ENCODE measurements around the gene SMC5. TPM values are rescaled to one million over a fixed set of nuclear protein-coding genes. Genes with fewer than 3 reads are reported as not detected.

The SMC5 gene
- total and polyA plus RNA-seq, 2 of the 13 experiments (the other 11 are each of a cell fraction or from before 2014, with no cell fraction given) = 7.2 to 26.7 TPM

DNA sequence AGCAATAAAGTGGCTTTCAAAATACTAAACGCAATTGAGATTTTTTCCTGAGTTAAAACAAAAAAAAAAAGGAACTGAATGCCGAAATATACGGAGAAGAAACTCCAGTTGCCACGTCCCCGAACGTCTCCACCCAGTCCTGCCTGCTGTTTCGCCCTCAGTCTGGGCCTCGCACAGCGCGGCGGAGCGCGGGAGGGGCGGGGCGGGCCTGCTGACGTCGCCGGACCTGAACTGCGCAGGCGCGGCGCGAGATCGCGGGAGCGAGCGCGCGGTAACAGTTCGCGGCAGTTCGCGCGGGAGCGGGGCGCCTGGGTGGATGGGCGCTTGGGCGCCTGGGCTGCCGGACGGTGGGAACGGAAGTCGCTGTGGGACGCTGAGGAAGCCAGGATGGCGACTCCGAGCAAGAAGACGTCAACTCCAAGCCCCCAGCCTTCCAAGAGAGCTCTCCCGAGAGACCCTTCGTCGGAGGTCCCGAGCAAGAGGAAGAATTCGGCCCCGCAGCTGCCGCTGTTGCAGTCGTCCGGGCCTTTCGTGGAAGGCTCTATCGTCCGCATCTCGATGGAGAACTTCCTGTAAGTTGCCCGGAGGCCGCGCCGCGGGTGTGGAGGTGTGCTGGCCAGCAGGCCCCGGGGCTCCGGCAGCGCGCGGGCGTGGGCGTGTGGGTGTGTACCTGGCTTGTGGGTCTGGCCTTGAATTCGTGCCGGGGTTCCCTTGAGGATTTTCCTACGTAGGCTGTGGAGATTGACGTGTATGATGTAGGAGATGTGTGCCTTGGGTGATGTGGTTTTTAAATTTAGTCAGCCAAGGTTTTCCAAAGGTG lies at the start of gene SMC5 (continued):
- TF ChIP-seq, protein P1, sequence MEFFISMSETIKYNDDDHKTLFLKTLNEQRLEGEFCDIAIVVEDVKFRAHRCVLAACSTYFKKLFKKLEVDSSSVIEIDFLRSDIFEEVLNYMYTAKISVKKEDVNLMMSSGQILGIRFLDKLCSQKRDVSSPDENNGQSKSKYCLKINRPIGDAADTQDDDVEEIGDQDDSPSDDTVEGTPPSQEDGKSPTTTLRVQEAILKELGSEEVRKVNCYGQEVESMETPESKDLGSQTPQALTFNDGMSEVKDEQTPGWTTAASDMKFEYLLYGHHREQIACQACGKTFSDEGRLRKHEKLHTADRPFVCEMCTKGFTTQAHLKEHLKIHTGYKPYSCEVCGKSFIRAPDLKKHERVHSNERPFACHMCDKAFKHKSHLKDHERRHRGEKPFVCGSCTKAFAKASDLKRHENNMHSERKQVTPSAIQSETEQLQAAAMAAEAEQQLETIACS (CRISPR knock-in tag; IDR thresholded peaks at IDR 0.05) = peak; percentile 96
- TF ChIP-seq CHD2 (IDR thresholded peaks at IDR 0.05; ENCODE audit: low read depth, low read length) (peak; percentile 94), HCFC1 (IDR thresholded peaks at IDR 0.05; ENCODE audit: low read depth, low read length) (peak; percentile 17; the same call in 1 of the 2 replicates), ZFP36L1 (CRISPR knock-in tag; IDR thresholded peaks at IDR 0.05) (0 out of 2 replicates have a peak, but pooled peaks have one; percentile 62), ZNF431 (CRISPR knock-in tag; IDR thresholded peaks at IDR 0.05; ENCODE audit: borderline replicate concordance, low read depth) (no peak; the same call in 1 of the 2 replicates), POGZ (CRISPR knock-in tag; IDR thresholded peaks at IDR 0.05) (peak; percentile 54; the same call in 1 of the 2 replicates), ZNF766 (CRISPR knock-in tag; IDR thresholded peaks at IDR 0.05; ENCODE audit: borderline replicate concordance) (no peak), POLR2G (IDR thresholded peaks at IDR 0.05; ENCODE audit: low read depth, low read length) (peak; percentile 92), REXO4 (CRISPR knock-in tag; IDR thresholded peaks at IDR 0.05; ENCODE audit: borderline replicate concordance) (no peak; the same call in 1 of the 2 replicates), TOPORS (CRISPR knock-in tag; IDR thresholded peaks at IDR 0.05) (peak; percentile 75; the same call in 1 of the 2 replicates)
- TF ChIP-seq, protein P2, sequence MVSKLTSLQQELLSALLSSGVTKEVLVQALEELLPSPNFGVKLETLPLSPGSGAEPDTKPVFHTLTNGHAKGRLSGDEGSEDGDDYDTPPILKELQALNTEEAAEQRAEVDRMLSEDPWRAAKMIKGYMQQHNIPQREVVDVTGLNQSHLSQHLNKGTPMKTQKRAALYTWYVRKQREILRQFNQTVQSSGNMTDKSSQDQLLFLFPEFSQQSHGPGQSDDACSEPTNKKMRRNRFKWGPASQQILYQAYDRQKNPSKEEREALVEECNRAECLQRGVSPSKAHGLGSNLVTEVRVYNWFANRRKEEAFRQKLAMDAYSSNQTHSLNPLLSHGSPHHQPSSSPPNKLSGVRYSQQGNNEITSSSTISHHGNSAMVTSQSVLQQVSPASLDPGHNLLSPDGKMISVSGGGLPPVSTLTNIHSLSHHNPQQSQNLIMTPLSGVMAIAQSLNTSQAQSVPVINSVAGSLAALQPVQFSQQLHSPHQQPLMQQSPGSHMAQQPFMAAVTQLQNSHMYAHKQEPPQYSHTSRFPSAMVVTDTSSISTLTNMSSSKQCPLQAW (CRISPR knock-in tag; IDR thresholded peaks at IDR 0.05) = peak; percentile 73
- TF ChIP-seq, protein P3, sequence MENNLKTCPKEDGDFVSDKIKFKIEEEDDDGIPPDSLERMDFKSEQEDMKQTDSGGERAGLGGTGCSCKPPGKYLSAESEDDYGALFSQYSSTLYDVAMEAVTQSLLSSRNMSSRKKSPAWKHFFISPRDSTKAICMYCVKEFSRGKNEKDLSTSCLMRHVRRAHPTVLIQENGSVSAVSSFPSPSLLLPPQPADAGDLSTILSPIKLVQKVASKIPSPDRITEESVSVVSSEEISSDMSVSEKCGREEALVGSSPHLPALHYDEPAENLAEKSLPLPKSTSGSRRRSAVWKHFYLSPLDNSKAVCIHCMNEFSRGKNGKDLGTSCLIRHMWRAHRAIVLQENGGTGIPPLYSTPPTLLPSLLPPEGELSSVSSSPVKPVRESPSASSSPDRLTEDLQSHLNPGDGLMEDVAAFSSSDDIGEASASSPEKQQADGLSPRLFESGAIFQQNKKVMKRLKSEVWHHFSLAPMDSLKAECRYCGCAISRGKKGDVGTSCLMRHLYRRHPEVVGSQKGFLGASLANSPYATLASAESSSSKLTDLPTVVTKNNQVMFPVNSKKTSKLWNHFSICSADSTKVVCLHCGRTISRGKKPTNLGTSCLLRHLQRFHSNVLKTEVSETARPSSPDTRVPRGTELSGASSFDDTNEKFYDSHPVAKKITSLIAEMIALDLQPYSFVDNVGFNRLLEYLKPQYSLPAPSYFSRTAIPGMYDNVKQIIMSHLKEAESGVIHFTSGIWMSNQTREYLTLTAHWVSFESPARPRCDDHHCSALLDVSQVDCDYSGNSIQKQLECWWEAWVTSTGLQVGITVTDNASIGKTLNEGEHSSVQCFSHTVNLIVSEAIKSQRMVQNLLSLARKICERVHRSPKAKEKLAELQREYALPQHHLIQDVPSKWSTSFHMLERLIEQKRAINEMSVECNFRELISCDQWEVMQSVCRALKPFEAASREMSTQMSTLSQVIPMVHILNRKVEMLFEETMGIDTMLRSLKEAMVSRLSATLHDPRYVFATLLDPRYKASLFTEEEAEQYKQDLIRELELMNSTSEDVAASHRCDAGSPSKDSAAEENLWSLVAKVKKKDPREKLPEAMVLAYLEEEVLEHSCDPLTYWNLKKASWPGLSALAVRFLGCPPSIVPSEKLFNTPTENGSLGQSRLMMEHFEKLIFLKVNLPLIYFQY (CRISPR knock-in tag; IDR thresholded peaks at IDR 0.05; ENCODE audit: borderline replicate concordance) = peak; percentile 36; the same call in 1 of the 2 replicates
- TF ChIP-seq, protein P4, sequence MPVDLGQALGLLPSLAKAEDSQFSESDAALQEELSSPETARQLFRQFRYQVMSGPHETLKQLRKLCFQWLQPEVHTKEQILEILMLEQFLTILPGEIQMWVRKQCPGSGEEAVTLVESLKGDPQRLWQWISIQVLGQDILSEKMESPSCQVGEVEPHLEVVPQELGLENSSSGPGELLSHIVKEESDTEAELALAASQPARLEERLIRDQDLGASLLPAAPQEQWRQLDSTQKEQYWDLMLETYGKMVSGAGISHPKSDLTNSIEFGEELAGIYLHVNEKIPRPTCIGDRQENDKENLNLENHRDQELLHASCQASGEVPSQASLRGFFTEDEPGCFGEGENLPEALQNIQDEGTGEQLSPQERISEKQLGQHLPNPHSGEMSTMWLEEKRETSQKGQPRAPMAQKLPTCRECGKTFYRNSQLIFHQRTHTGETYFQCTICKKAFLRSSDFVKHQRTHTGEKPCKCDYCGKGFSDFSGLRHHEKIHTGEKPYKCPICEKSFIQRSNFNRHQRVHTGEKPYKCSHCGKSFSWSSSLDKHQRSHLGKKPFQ (CRISPR knock-in tag; IDR thresholded peaks at IDR 0.05; ENCODE audit: insufficient replicate concordance) = peak; percentile 16
- TF ChIP-seq, protein P5, sequence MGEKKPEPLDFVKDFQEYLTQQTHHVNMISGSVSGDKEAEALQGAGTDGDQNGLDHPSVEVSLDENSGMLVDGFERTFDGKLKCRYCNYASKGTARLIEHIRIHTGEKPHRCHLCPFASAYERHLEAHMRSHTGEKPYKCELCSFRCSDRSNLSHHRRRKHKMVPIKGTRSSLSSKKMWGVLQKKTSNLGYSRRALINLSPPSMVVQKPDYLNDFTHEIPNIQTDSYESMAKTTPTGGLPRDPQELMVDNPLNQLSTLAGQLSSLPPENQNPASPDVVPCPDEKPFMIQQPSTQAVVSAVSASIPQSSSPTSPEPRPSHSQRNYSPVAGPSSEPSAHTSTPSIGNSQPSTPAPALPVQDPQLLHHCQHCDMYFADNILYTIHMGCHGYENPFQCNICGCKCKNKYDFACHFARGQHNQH (CRISPR knock-in tag; IDR thresholded peaks at IDR 0.05) = no peak; the same call in 1 of the 2 replicates
- TF ChIP-seq, protein P6, sequence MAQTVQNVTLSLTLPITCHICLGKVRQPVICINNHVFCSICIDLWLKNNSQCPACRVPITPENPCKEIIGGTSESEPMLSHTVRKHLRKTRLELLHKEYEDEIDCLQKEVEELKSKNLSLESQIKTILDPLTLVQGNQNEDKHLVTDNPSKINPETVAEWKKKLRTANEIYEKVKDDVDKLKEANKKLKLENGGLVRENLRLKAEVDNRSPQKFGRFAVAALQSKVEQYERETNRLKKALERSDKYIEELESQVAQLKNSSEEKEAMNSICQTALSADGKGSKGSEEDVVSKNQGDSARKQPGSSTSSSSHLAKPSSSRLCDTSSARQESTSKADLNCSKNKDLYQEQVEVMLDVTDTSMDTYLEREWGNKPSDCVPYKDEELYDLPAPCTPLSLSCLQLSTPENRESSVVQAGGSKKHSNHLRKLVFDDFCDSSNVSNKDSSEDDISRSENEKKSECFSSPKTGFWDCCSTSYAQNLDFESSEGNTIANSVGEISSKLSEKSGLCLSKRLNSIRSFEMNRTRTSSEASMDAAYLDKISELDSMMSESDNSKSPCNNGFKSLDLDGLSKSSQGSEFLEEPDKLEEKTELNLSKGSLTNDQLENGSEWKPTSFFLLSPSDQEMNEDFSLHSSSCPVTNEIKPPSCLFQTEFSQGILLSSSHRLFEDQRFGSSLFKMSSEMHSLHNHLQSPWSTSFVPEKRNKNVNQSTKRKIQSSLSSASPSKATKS (CRISPR knock-in tag; IDR thresholded peaks at IDR 0.05) = peak; percentile 13; the same call in 1 of the 2 replicates

Measured in HepG2 (cell line).